Head of caudate nucleus (tissue), 42 donors: ENCODE data around the gene POLR2C.
"Not testable (repeated sequence)": the region's sequence is repeated elsewhere in the genome, so short reads cannot be mapped to it uniquely, and the experiment has no call there.

Experiments
- DNase-seq, 42 donors: peaks; one replicate each; pipeline versions ENCODE4 v3.0.0 to v3.0.0-alpha.2; 2020 to 2021; ENCODE audit warnings: mixed read lengths in 7 of 42
- intact Hi-C: fragments of 100-400 bp; cut with DNase I; formaldehyde crosslinking; loops from one replicate; pipeline ENCODE4 v1.15.0; 2022

POLR2C gene

GRCh38 chr16:57462209-57462977, at the start of gene POLR2C:
Gene POLR2C, plus strand, starts transcription at chr16:57462679. Its CDS starts 46 bp downstream, at chr16:57462725.
- intact Hi-C loops, result no loop called here
- peak; percentile 68 to 95 (median 89) for DNase-seq

GRCh38 chr16:57413301-57413730, 49.2 kb upstream of the POLR2C start:
- intact Hi-C loops, result no loop called here
- DNase-seq, result peak in 1 of 42 donors; percentile 33

- intact Hi-C loops, result no loop called here
- no peak for DNase-seq
These were observed 48.7 kb upstream of the POLR2C start for GRCh38 chr16:57413733-57414132.

DNA sequence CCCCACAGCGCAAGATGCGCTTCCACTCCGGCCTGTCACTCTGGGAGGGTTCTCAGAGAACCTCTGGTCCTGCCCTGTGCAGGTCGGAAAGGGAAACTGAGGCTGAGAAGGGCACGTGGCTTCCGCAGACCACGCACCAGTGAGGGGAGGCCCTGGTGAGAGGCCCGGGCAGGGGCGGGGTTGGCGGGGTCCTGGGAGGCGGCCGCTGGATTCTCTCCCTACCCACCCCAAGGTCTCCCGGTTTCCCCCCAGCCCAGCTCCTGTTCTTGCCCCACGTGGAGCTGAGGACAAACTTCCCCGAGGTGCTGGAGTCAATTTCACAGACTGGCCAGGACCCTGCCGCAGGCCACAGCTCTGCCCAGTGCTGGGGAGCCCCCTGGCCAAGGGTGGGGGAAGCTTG, 46.4 kb upstream of the POLR2C start:
- intact Hi-C loops, result no loop called here

GRCh38 chr16:57419506-57419905, 43.0 kb upstream of the POLR2C start:
- DNase-seq, result peak in 1 of 42 donors; percentile 33
- intact Hi-C loops, result no loop called here

More for the DNA sequence above, 46.4 kb upstream of the POLR2C start:
- no peak for DNase-seq

DNA sequence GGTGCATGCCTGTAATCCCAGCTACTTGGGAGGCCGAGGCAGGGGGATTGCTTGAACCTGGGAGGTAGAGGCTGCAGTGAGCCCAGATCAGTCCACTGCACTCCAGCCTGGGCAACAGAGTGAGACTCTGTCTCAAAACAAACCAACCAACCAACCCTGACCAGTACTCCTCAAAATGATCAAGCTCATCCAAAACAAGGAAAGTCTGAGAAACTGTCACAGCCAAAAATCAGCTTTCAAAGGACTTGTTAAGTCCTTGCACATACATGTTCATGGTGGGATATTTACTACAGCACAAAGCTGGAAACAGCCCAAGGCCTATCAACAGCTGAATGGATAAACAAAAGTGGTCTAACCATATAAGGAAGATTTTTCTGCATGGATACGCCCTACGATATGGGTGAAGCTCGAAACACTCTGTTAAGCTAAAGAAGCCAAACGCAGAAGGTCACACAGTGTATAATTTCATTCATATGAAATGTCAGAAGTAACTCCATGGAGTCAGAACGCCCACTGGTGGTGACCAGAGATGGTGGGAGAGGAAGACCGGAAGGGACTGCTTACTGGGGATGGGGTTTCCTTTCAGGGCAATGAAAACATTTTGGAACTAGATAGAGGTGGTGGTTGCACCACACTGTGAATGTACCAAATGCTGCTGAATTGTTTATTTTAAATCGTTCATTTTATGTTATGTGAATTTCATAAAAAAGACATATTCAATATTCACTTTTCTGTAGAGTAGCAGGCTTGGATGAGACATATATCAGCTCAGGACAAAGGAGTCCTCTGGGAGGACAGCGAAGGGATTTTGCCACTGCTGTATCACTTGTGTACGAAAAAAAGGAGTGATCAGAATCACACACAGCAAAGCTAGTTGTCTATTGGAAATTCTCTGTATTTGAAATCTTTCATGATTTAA, 40.2 kb upstream of the POLR2C start:
- DNase-seq, result peak in 20 of 42 donors; percentile 33 to 77 (median 49)
- intact Hi-C loops, result no loop called here

DNA sequence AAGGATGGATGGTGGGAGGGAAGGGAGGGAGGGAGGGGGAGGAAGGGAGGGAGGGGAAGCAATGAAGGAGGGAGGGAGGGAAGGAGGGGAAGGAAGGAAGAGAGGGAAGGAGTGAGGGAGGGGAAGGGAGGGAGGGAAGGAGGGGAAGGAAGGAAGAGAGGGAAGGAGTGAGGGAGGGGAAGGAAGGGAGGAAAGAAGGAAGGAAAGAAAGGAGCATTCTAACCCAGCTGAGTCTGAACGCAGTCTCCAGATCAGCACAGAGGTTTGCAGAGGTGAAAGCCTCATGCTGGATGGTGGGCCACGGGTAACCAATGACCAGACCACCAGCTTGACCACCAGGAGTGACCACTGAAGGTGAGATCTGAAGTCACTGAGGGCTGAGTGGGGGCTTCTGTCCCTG, 39.3 kb upstream of the POLR2C start:
- DNase-seq, result peak in 1 of 42 donors; percentile 26
- intact Hi-C loops, result no loop called here

GRCh38 chr16:57424583-57424982, 37.9 kb upstream of the POLR2C start:
- intact Hi-C loops, result no loop called here
- DNase-seq, result peak in 1 of 42 donors; percentile 26

GRCh38 chr16:57426356-57426755, 36.1 kb upstream of the POLR2C start:
- intact Hi-C loops, result no loop called here
- DNase-seq, result no peak

DNA sequence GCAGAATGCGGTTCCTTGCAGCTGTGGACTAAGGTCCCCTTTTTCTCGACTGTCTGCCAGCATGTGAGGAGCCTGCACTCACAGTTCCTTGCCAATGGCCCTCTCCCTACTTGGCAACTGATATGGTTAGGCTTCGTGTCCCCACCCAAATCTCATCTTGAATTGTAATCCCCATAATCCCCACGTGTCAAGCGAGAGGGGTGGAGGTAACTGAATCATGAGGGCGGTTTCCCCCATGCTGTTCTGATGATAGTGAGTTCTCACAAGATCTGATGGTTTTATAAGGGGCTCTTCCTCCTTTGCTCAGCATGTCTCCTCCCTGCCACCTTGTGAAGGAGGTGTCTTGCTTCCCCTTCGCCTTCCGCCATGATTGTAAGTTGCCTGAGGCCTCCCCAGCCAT, 35.2 kb upstream of the POLR2C start:
- intact Hi-C loops, result no loop called here
- DNase-seq, result no peak

DNA sequence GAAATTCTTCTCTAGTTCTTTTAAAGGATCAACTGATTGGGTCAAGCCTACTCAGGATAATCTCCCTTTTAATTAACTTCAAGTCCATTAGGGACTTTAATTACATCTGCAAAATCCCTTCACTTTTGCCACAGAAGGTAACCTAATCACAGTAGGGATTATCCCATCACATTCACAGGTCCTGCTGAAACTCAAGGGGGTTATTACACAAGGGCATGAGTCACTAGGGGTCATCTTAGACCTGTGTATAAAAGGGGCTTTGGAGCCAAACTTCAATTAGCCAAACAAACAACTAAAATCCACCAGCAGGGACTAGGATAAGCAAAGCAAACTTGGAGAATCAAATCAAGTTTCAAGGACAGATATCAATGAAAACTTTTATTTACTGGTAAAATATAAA, 34.7 kb upstream of the POLR2C start:
- no peak for DNase-seq
- intact Hi-C loops, result no loop called here

- intact Hi-C loops, result no loop called here
- no peak for DNase-seq
These were observed 31.5 kb upstream of the POLR2C start for GRCh38 chr16:57430955-57431354.

GRCh38 chr16:57432505-57432904, 30.0 kb upstream of the POLR2C start:
- DNase-seq, result no peak
- intact Hi-C loops, result no loop called here

- intact Hi-C loops, result no loop called here
- DNase-seq, result no peak
These were observed 29.5 kb upstream of the POLR2C start for GRCh38 chr16:57432989-57433388.

GRCh38 chr16:57434003-57434402, 28.5 kb upstream of the POLR2C start:
- DNase-seq, result no peak
- intact Hi-C loops, result no loop called here

DNA sequence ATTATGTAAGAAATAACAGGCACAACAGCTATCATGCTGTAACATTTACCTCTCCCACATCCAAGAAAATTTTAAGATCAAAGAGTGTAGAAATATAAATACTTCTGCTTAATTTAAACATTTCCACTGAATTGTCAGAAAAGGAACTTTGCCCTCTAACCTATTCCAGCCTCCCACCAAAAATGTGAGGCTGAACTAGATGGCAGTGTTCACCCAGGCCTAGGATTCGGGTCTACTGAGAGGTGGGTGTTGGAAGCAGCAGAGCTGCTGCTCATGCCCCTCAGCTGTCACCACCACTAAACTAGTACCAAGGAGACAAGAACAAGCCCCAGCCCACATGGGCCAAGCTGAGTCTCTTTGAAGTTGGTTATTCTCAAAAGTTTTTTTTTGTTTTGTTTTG, 26.6 kb upstream of the POLR2C start:
- DNase-seq, result no peak
- intact Hi-C loops, result no loop called here

- intact Hi-C loops, DNase-seq: not testable (repeated sequence)
These were observed 22.5 kb upstream of the POLR2C start for GRCh38 chr16:57439947-57440346.

DNA sequence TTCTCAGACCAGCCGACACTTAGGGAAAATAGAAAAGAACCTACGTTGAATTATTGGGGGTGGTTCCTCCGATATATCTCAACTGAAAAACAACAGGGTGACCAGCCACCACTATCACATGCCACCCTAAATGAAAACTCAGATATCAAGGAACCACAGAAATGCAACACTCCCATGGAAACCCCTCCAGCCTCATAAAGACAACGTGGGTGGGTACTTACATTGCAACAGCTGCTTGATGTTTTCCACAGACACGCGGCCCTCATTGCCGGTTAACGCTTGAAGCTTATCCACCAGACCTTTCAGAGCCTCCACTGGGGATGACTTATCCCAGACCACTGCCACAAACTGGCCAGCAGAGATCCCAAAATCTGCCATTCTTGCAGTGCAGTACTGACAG, 21.9 kb upstream of the POLR2C start:
- intact Hi-C loops, result not testable (repeated sequence)

GRCh38 chr16:57444711-57445110, 17.8 kb upstream of the POLR2C start:
- DNase-seq, result no peak
- intact Hi-C loops, result no loop called here

More for the DNA sequence above, 21.9 kb upstream of the POLR2C start:
- not testable (repeated sequence) for DNase-seq

GRCh38 chr16:57445510-57445909, 17.0 kb upstream of the POLR2C start:
- DNase-seq, result no peak
- intact Hi-C loops, result no loop called here
